Cerebellar cortex (tissue), 1 donor: ENCODE results near the gene CTDSP1.

ENCODE experiments used
- DNase-seq: peaks from one replicate; pipeline ENCODE4 v3.0.0-alpha.2; 2015; ENCODE audit warnings: low spot score

The CTDSP1 gene

DNA sequence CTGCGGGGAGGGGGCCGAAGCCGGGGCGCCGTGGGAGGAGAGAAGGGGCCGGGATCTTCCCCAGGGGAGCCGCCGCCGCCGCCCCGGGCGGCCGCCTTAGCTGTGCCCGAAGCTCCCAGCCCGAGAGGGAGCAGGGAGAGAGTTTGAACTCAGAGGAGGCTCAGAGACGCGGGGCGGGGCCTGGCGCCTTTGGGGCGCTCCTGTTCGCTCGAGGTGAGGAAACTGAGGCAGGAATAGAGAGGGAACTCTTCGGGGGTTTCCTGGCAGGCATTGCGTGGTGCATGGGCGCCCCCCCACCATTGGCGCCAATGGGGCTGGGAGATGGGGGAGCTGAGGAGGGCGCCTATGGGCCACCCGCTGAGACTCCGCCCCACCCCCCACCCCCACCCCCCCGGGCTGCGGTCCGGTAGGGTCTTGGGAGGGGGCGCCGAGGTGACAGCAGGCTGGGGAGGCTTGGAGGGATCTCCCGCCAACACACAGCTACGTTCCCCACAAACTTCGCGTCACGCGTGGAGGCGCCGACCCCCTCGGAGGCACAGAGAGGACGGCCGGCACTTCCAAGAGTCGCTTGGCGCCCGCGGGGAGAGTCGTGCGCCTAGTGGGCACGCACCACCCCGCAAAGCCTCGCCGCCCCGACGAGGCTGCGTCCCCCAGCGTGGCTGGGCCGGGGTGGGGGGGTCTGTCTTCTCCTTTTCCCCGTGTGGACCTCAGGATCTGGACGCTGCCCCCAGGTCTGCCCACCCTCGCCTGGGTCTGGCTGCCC, 680 bp downstream of the CTDSP1 start:
- DNase-seq: peak; percentile 28

- DNase-seq: peak; percentile 33
Observed at GRCh38 chr2:218400930-218401881, 1.5 kb downstream of the CTDSP1 start.

DNA sequence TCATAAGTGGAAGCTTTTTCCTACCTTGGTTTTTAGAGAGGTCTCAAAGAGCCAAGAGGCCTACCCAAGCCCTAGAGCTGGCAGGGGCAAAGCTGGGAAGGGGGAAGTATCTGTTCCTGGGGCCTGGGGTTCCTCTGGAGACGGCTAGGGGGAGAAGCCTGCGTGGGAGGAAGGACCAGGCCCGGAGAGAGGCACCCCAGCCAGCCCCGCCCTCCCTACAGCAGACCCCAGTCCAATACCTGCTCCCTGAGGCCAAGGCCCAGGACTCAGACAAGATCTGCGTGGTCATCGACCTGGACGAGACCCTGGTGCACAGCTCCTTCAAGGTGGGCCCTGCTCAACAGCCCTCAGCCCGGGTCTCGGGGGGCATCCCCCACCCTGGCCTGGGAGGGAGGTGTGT, 2.2 kb downstream of the CTDSP1 start:
- no peak for DNase-seq

DNA sequence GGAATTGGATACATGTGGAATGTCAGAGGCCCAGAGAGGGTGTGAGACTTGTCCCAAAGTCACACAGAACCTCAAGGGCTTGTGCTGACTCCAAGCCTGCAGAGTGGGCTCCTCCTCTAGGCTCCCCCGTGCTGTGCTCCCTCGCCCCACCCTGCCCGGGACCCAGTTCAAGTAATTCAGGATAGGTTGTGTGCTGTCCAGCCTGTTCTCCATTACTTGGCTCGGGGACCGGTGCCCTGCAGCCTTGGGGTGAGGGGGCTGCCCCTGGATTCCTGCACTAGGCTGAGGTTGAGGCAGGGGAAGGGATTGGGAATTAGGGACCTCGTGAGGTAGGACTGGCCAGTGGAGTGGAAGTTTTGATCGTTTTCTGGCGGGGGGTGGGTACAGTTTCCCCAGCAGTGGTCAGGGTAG, 2.8 kb downstream of the CTDSP1 start:
- DNase-seq: no peak

- DNase-seq: no peak
Observed at GRCh38 chr2:218402911-218403411, 3.3 kb downstream of the CTDSP1 start.

- DNase-seq: no peak
Observed at GRCh38 chr2:218403810-218404209, 4.1 kb downstream of the CTDSP1 start.

- DNase-seq: peak; percentile 20
Observed at GRCh38 chr2:218404351-218405085, 4.8 kb downstream of the CTDSP1 start.

DNA sequence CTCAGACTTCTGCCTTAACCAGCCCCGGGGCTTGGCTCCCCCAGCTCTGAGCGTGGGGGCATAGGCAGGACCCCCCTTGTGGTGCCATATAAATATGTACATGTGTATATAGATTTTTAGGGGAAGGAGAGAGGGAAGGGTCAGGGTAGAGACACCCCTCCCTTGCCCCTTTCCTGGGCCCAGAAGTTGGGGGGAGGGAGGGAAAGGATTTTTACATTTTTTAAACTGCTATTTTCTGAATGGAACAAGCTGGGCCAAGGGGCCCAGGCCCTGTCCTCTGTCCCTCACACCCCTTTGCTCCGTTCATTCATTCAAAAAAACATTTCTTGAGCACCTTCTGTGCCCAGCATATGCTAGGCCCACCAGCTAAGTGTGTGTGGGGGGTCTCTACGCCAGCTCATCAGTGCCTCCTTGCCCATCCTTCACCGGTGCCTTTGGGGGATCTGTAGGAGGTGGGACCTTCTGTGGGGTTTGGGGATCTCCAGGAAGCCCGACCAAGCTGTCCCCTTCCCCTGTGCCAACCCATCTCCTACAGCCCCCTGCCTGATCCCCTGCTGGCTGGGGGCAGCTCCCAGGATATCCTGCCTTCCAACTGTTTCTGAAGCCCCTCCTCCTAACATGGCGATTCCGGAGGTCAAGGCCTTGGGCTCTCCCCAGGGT, 5.5 kb downstream of the CTDSP1 start:
- DNase-seq: no peak

GRCh38 chr2:218405746-218406208, 6.1 kb downstream of the CTDSP1 start:
- DNase-seq: no peak

DNA sequence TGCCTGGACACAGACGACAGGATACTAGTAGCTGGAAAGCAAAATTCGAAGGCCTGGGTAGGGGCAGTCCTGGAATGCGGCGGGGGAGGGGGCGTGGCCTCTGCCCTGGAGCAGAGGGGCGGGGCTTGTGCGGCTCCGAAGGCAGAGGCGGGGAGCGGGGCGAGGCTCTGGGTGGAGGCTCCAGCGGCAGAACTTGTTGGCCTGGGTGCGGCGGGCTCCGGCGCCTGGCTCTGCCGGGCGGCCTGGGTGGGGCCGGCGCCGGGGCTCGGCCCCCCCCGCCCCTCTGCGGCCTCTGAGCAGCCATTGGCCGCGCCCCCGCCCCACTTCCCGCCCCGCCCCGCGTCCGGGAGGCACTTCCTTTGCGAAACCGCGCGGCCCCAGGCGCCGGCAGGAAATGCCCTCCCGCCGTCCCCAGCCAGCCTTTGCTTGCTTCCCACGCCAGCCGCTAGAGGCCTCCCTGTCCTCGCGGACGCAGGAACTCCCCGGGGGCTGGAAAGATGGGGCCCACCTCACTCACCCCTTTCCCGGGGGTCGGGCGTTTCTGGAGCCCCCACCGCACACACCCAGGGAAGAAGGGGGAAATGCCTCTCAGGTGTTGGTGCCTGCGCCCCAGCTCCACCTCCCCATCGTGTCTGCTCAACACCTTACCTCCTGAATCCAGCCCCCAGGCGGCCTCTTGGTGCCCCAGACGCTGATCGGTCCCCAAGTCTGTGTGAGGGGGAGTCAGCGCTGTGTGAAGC, 6.7 kb downstream of the CTDSP1 start:
- peak; percentile 93 for DNase-seq

DNA sequence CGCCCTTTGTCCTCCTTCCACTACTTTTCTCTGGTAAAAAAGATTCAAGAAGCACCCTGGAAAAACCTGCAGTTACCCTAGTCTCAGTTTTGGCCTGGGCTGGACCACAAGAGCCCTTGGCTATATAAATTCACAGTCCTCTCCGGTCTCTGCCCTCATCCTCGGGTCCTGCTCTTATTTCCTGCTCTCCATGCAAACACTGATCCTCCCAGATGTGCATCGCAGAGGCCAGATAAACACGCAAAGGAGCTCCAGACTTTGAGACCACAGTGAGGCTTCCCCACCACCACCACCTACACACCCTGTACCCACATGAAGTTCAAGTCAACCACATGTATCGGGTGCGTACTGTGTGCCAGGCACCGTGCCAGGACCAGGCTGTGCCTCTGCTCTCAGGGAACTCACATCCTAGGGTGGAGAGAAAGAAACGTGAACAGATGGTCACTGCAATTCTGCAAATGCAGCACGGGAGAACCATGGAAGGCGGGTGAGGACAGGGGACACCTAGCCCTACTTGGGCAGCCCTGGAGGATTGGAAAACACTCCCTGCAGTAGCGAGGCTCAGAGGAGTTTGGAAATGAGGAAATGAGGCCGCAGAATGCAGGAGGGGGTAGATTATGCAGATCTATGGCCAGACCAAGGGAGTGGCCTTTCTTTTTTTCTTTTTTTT, 7.4 kb downstream of the CTDSP1 start:
- peak; percentile 81 for DNase-seq

DNA sequence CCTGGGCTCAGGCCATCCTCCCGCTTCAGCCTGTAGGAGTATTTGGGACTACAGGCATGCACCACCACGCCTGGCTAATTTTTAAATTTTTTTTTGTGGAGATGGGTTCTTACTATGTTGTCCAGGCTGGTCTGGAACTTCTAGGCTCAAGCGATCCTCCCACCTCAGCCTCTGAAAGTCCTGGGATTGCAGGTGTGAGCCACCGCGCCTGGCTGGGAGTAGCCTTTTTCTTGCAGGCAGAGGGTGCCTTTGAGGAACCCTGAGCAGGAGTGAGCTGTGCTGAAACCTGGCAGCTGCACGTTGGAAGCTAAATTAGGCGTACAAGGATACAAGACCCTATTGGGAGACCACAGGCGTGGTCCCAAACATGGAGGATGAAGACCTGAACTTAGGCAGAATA, 8.0 kb downstream of the CTDSP1 start:
- DNase-seq: no peak

DNA sequence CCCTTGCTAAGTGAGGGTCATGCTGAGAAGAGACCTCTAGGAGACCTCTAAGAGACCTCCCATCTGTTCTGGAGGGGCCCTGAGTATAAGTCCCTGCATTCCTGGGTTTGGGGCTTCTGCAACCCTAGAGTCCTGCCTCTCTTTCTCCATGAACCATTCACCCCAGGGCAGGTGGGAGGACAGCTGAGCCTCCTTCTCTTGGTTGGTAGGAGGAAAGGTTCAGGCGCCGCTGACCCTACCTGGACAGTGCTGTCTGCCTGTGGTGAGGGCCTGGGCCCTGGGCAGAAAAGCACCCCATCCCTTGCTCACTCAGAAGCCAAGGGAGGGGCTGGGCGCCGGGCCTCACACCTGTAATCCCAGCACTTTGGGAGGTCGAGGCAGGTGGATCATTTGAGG, 18.7 kb downstream of the CTDSP1 start:
- DNase-seq: no peak

DNA sequence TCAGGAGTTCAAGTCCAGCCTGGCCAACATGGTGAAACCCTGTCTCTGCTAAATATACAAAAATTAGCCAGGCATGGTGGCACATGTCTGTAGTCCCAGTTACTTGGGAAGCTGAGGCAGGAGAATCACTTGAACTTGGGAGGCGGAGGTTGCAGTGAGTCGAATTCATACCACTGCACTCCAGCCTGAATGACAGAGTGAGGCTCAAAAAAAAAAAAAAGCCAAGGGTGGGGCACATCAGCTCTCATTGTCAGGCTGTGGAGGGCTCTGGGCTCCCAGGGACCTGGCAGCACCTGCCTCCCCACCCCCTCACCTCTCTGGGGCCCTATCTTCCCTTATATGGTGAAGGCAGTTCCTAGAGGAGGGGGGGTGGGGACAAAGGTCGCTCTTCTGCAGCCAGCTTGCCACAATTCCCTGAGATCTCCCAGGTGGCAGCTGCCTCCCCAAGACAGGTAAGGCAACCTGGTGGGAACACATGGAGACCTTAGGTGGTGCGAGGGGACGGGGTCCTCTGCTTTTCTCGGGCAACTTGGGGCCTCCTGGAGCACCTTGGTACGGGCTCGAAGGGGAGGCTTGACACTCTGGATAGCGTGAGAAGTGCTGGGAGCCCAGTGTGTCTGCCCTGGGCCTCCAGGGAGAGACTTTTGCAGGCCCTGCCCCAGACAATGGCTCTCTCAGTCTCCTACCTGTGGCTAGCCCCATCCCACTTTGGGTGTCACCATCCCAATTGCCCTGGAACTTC, 19.2 kb downstream of the CTDSP1 start, which contains the start of gene VIL1:
TSS of gene VIL1 (plus strand) at position 407 of the 742 bp plus-strand sequence. CDS start 4,656 bp downstream, outside the sequence.
- DNase-seq: no peak

- no peak for DNase-seq
Observed at GRCh38 chr2:218419630-218420216, 20.1 kb downstream of the CTDSP1 start.

- no peak for DNase-seq
Observed at GRCh38 chr2:218421027-218421426, 21.4 kb downstream of the CTDSP1 start.

DNA sequence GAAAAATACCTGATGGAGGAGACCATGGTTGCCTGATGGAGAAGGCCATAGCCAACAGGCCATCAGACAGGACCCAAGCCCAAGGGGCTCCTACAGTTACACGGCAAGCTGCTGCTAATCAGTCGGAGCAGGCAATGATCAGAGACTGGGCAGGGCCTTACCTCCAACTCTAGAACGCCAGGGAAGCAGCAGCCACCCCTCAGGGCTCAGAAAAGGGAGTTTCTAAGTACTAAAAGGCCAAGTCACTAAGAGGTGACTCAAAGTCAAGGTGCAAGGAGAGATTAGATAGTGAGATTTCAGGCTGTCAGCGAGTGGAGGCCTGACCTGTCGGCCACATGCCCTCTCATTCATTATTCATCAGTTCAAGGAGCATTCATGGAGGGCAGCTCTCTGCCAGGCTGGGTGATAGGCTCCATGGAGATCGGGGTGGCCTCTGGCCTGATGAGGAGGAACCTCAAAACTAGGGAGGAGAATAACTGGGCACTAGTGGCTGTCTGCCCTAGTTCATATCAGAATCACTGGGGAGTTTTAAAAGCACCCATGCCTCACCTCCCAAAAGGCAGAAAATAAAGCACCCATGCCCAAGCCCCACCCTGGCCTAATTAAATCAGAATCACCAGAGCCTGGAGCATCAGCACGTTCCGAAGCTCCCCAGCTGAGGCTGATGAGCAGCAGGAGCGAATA, 22.9 kb downstream of the CTDSP1 start:
- no peak for DNase-seq

- DNase-seq: no peak
Observed at GRCh38 chr2:218423584-218423983, 23.9 kb downstream of the CTDSP1 start.
